Cerebellar nuclear complex (tissue), 1 donor: ENCODE results near the gene FBXL16.

Experiments
- DNase-seq, 2 experiments: peaks; one replicate each; lab custom pipeline; 2025; lab: John Stamatoyannopoulos, UW

The FBXL16 gene

GRCh38 chr16:734981-735881 is 29.6 kb upstream of the FBXL16 start:
- no peak for DNase-seq

GRCh38 chr16:734208-734980 is 28.8 kb upstream of the FBXL16 start:
- no peak for DNase-seq

- DNase-seq = no peak
These were observed 28.0 kb upstream of the FBXL16 start for GRCh38 chr16:733382-734207.

GRCh38 chr16:732936-733335 is 27.3 kb upstream of the FBXL16 start:
- DNase-seq = no peak

- no peak for DNase-seq
These were observed 26.7 kb upstream of the FBXL16 start for GRCh38 chr16:732332-732731.

GRCh38 chr16:730666-731509 is 25.3 kb upstream of the FBXL16 start:
- no peak for DNase-seq

GRCh38 chr16:729768-730665 is 24.4 kb upstream of the FBXL16 start:
- no peak for DNase-seq

- no peak for DNase-seq
These were observed 23.5 kb upstream of the FBXL16 start for GRCh38 chr16:728890-729744.

- DNase-seq = no peak
These were observed 22.7 kb upstream of the FBXL16 start for GRCh38 chr16:728131-728889.

- DNase-seq = no peak
These were observed 21.8 kb upstream of the FBXL16 start for GRCh38 chr16:727291-727977.

GRCh38 chr16:726438-727290 is 21.1 kb upstream of the FBXL16 start, which contains the start of the genes CCDC78 and HAGHL:
Gene CCDC78, minus strand, starts transcription at chr16:726443. Its CDS starts 76 bp downstream, at chr16:726367.
Gene HAGHL, plus strand, starts transcription at chr16:727106. Its CDS starts 404 bp downstream, at chr16:727510.
- no peak for DNase-seq

GRCh38 chr16:726188-726437 is 20.5 kb upstream of the FBXL16 start:
- no peak for DNase-seq

- no peak for DNase-seq
These were observed 20.0 kb upstream of the FBXL16 start for GRCh38 chr16:725463-726187.

GRCh38 chr16:725041-725376 is 19.4 kb upstream of the FBXL16 start:
- no peak for DNase-seq

GRCh38 chr16:724188-725040 is 18.8 kb upstream of the FBXL16 start:
- DNase-seq = no peak

- DNase-seq = no peak
These were observed 18.1 kb upstream of the FBXL16 start for GRCh38 chr16:723695-724094.
